Lower leg skin (tissue), 3 donors: ENCODE results near the gene PSIP1.

Experiments
- CTCF ChIP-seq, 3 donors: fragments of 450-650 bp; IDR thresholded peaks; one replicate each; pipeline ENCODE4 v1.5.1; 2016; ENCODE audit warnings: antibody characterized with exemption in 3 of 3, mild to moderate bottlenecking in 3 of 3, moderate library complexity in 2 of 3
- POLR2A ChIP-seq, 2 donors: fragments of 450-650 bp; IDR thresholded peaks; one replicate each; pipeline ENCODE4 v1.6.1; 2016 to 2017; ENCODE audit warnings: antibody characterized with exemption in 2 of 2, mild to moderate bottlenecking in 1 of 2, moderate library complexity in 1 of 2

- TF ChIP-seq POLR2A (IDR thresholded peaks at IDR 0.05): no peak
- TF ChIP-seq CTCF (IDR thresholded peaks at IDR 0.05): no peak
Measured at GRCh38 chr9:15416880-15417279, 93.9 kb downstream of the PSIP1 start.
